Activated naive CD8-positive, alpha-beta T cell treated with anti-CD3 and anti-CD28 coated beads for 36 hours (primary cell): ENCODE results near the gene PEMT. TPM values are rescaled to one million over a fixed set of nuclear protein-coding genes. Genes with fewer than 3 reads are reported as not detected.

Experiments used
- DNase-seq: peaks from one replicate; pipeline ENCODE4 v3.0.0; 2021
- H3K27ac Mint-ChIP-seq: one replicate; pipeline ENCODE4 v1.8.0; 2022; ENCODE audit warnings: mild to moderate bottlenecking, moderate library complexity, mixed read lengths
- H3K27me3 Mint-ChIP-seq: one replicate; pipeline ENCODE4 v1.8.0; 2022; ENCODE audit warnings: mild to moderate bottlenecking, mixed read lengths
- H3K36me3 Mint-ChIP-seq: one replicate; pipeline ENCODE4 v1.8.0; 2021; ENCODE audit warnings: mild to moderate bottlenecking, mixed read lengths
- H3K4me1 Mint-ChIP-seq: one replicate; pipeline ENCODE4 v1.8.0; 2021; ENCODE audit warnings: mixed read lengths
- H3K4me3 Mint-ChIP-seq: one replicate; pipeline ENCODE4 v1.8.0; 2022; ENCODE audit warnings: mild to moderate bottlenecking, moderate library complexity, mixed read lengths
- H3K9me3 Mint-ChIP-seq: one replicate; pipeline ENCODE4 v1.8.0; 2022; ENCODE audit warnings: mixed read lengths
- total RNA-seq, 2 experiments: library from RNA; stranded (reverse); gene quantifications; one replicate each; pipeline ENCODE4 v1.2.3, GENCODE V29; 2021

Gene PEMT
- total RNA-seq, 2 experiments from 2014 or later: 34.0 to 40.0 TPM

GRCh38 chr17:17526369-17526768, 65.1 kb downstream of the PEMT start:
- no peak overlapping the region for H3K4me3 Mint-ChIP-seq
- H3K27me3 Mint-ChIP-seq: no peaks in the 10 kb centered on the region
- no peaks in the 10 kb centered on the region for H3K9me3 Mint-ChIP-seq
- no peaks in the 10 kb centered on the region for H3K36me3 Mint-ChIP-seq
- H3K4me1 Mint-ChIP-seq: no peaks in the 10 kb centered on the region
- H3K27ac Mint-ChIP-seq: no peak overlapping the region
- DNase-seq: no peak

- Mint-ChIP-seq H3K4me3 (no peak overlapping the region), H3K27me3 (no peaks in the 10 kb centered on the region), H3K27ac (no peak overlapping the region), H3K4me1 (no peaks in the 10 kb centered on the region), H3K36me3 (no peaks in the 10 kb centered on the region), H3K9me3 (no peaks in the 10 kb centered on the region)
- no peak for DNase-seq
These were observed 65.6 kb downstream of the PEMT start for GRCh38 chr17:17525956-17526355.

- no peaks in the 10 kb centered on the region for H3K4me1 Mint-ChIP-seq
- no peaks in the 10 kb centered on the region for H3K9me3 Mint-ChIP-seq
- no peaks in the 10 kb centered on the region for H3K27me3 Mint-ChIP-seq
- H3K36me3 Mint-ChIP-seq: no peaks in the 10 kb centered on the region
- no peak for DNase-seq
- H3K27ac Mint-ChIP-seq: no peak overlapping the region
- H3K4me3 Mint-ChIP-seq: no peak overlapping the region
These were observed 66.2 kb downstream of the PEMT start for GRCh38 chr17:17525311-17525710.

GRCh38 chr17:17523731-17524490, 67.6 kb downstream of the PEMT start:
- DNase-seq: no peak
- no peak overlapping the region for H3K27ac Mint-ChIP-seq
- no peaks in the 10 kb centered on the region for H3K27me3 Mint-ChIP-seq
- H3K36me3 Mint-ChIP-seq: no peaks in the 10 kb centered on the region
- no peaks in the 10 kb centered on the region for H3K4me1 Mint-ChIP-seq
- no peaks in the 10 kb centered on the region for H3K9me3 Mint-ChIP-seq
- H3K4me3 Mint-ChIP-seq: no peak overlapping the region

- no peak overlapping the region for H3K4me3 Mint-ChIP-seq
- no peaks in the 10 kb centered on the region for H3K36me3 Mint-ChIP-seq
- no peaks in the 10 kb centered on the region for H3K27me3 Mint-ChIP-seq
- no peaks in the 10 kb centered on the region for H3K9me3 Mint-ChIP-seq
- no peaks in the 10 kb centered on the region for H3K4me1 Mint-ChIP-seq
- H3K27ac Mint-ChIP-seq: no peak overlapping the region
- DNase-seq: no peak
These were observed 68.3 kb downstream of the PEMT start for GRCh38 chr17:17523001-17523730.

GRCh38 chr17:17520599-17521232, 70.8 kb downstream of the PEMT start:
- no peak for DNase-seq
- Mint-ChIP-seq H3K4me1 (peaks cover 7% of the 10 kb centered on the region), H3K4me3 (no peak overlapping the region), H3K27ac (no peak overlapping the region), H3K9me3 (no peaks in the 10 kb centered on the region), H3K27me3 (no peaks in the 10 kb centered on the region), H3K36me3 (no peaks in the 10 kb centered on the region)

GRCh38 chr17:17519886-17520285, 71.6 kb downstream of the PEMT start:
- H3K4me1 Mint-ChIP-seq: peaks cover 7% of the 10 kb centered on the region

GRCh38 chr17:17518951-17519350, 72.6 kb downstream of the PEMT start:
- no peak overlapping the region for H3K27ac Mint-ChIP-seq
- no peaks in the 10 kb centered on the region for H3K9me3 Mint-ChIP-seq
- DNase-seq: no peak
- H3K27me3 Mint-ChIP-seq: no peaks in the 10 kb centered on the region
- no peak overlapping the region for H3K4me3 Mint-ChIP-seq
- peaks cover 7% of the 10 kb centered on the region for H3K4me1 Mint-ChIP-seq
- no peaks in the 10 kb centered on the region for H3K36me3 Mint-ChIP-seq

More at GRCh38 chr17:17519886-17520285, 71.6 kb downstream of the PEMT start:
- DNase-seq: no peak
- no peak overlapping the region for H3K27ac Mint-ChIP-seq
- H3K4me3 Mint-ChIP-seq: no peak overlapping the region
- H3K27me3 Mint-ChIP-seq: no peaks in the 10 kb centered on the region
- no peaks in the 10 kb centered on the region for H3K36me3 Mint-ChIP-seq
- no peaks in the 10 kb centered on the region for H3K9me3 Mint-ChIP-seq

GRCh38 chr17:17518014-17518413, 73.5 kb downstream of the PEMT start:
- H3K4me3 Mint-ChIP-seq: no peak overlapping the region
- no peak overlapping the region for H3K27ac Mint-ChIP-seq
- DNase-seq: no peak
- H3K36me3 Mint-ChIP-seq: no peaks in the 10 kb centered on the region
- H3K4me1 Mint-ChIP-seq: peaks cover 7% of the 10 kb centered on the region
- H3K27me3 Mint-ChIP-seq: no peaks in the 10 kb centered on the region
- H3K9me3 Mint-ChIP-seq: no peaks in the 10 kb centered on the region

- no peak for DNase-seq
- Mint-ChIP-seq H3K27me3 (no peaks in the 10 kb centered on the region), H3K36me3 (no peaks in the 10 kb centered on the region), H3K27ac (no peak overlapping the region), H3K9me3 (no peaks in the 10 kb centered on the region), H3K4me1 (peaks cover 7% of the 10 kb centered on the region), H3K4me3 (no peak overlapping the region)
These were observed 74.4 kb downstream of the PEMT start for GRCh38 chr17:17516941-17517720.

- no peak overlapping the region for H3K4me3 Mint-ChIP-seq
- no peaks in the 10 kb centered on the region for H3K9me3 Mint-ChIP-seq
- H3K36me3 Mint-ChIP-seq: no peaks in the 10 kb centered on the region
- DNase-seq: no peak
- peaks cover 7% of the 10 kb centered on the region for H3K4me1 Mint-ChIP-seq
- H3K27ac Mint-ChIP-seq: no peak overlapping the region
- H3K27me3 Mint-ChIP-seq: no peaks in the 10 kb centered on the region
These were observed 75.3 kb downstream of the PEMT start for GRCh38 chr17:17515934-17516930.

GRCh38 chr17:17514993-17515933, 76.2 kb downstream of the PEMT start:
- no peaks in the 10 kb centered on the region for H3K9me3 Mint-ChIP-seq
- H3K4me3 Mint-ChIP-seq: no peak overlapping the region
- DNase-seq: no peak
- no peaks in the 10 kb centered on the region for H3K36me3 Mint-ChIP-seq
- H3K4me1 Mint-ChIP-seq: peaks cover 14% of the 10 kb centered on the region
- H3K27me3 Mint-ChIP-seq: no peaks in the 10 kb centered on the region
- no peak overlapping the region for H3K27ac Mint-ChIP-seq

- H3K9me3 Mint-ChIP-seq: no peaks in the 10 kb centered on the region
- no peaks in the 10 kb centered on the region for H3K36me3 Mint-ChIP-seq
- H3K27me3 Mint-ChIP-seq: no peaks in the 10 kb centered on the region
- H3K4me3 Mint-ChIP-seq: no peak overlapping the region
- peaks cover 14% of the 10 kb centered on the region for H3K4me1 Mint-ChIP-seq
- DNase-seq: no peak
- H3K27ac Mint-ChIP-seq: no peak overlapping the region
These were observed 77.0 kb downstream of the PEMT start for GRCh38 chr17:17514361-17514992.
